Esophagus muscularis mucosa (tissue), 3 donors: ENCODE data around the gene SLC6A16.

ENCODE experiments used
- CTCF ChIP-seq, 3 experiments: fragments of 200-600 bp in 2 of 3; fragments of 450-650 bp in 1 of 3; sonication (generic) in 2 of 3; IDR thresholded peaks; one replicate each; pipeline ENCODE4 v1.5.1; 2017 to 2019; ENCODE audit warnings: antibody characterized with exemption in 3 of 3, mild to moderate bottlenecking in 2 of 3, moderate library complexity in 1 of 3
- POLR2A ChIP-seq: fragments of 450-650 bp; IDR thresholded peaks from one replicate; pipeline ENCODE4 v1.6.1; 2017; ENCODE audit warnings: antibody characterized with exemption, moderate library complexity, mild to moderate bottlenecking, low read depth

DNA sequence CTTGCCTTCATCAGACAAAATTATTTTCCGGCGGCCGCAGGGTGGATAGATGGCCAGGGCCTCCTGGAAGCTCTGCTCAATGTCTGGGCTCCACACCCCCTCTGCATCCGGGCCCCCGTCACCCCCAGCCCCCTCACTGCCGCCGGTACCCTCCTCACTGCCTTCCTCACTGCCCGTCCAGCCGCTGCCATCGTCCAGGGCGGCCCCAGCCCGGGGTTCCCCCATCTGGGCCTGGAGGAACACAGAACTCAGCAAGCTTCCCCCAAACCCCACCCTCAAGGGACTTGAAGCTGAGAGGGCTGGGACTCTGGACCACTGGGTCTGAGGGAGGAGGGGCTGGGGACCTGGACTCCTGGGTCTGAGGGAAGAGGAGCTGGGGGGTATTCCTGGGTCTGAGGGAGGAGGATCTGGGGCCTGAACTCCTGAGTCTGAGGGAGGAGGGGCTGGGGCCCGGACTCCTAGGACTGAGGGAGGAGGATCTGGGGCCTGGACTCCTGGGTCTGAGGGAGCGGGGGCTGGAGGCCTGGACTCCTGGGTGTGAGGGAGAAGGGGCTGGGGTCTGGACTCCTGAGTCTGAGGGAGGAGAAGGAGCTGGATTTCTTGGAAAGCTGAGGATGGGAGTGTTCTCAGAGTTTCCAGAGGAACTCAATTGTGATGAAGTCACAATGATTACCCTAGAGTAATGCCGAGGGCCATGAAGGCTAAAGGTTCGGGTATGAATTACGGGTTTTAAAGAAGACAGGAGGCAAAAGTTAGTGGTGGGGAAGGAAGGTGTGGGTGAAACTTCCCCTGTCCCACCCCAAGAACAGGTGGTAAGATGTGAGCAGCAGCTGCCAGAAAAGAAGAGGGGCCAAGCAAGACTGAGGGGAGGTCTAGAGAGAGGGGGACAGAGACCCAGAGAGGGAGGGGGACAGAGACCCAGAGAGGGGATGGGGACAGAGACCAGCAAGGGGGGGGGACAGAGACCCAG is 35.1 kb upstream of the SLC6A16 start:
- TF ChIP-seq POLR2A (no peak), CTCF (IDR thresholded peaks at IDR 0.05) (no peak)
